Neuron (in vitro differentiated cells): ENCODE measurements around the gene NMNAT1.

Source experiments
- H2AFZ ChIP-seq: one replicate; pipeline ENCODE4 v1.6.1; 2013; ENCODE audit warnings: low read depth, mild to moderate bottlenecking, inconsistent platforms, low read length, moderate library complexity
- H3K27me3 ChIP-seq: one replicate; pipeline ENCODE4 v1.6.1; 2013; ENCODE audit warnings: low read length; ENCODE audit not compliant: insufficient read depth
- H3K36me3 ChIP-seq: one replicate; pipeline ENCODE4 v1.6.1; 2013; ENCODE audit warnings: low read length; ENCODE audit not compliant: insufficient read depth
- H3K4me1 ChIP-seq: one replicate; pipeline ENCODE4 v1.6.1; 2013; ENCODE audit warnings: low read length; ENCODE audit not compliant: insufficient read depth
- H3K4me3 ChIP-seq: 2 replicates; pipeline ENCODE4 v1.5.1; 2013; ENCODE audit warnings: mild to moderate bottlenecking, low read length, moderate library complexity
- H3K9me3 ChIP-seq: one replicate; pipeline ENCODE4 v1.6.1; 2013; ENCODE audit warnings: low read length

NMNAT1 gene

GRCh38 chr1:10032590-10033358, 89.5 kb downstream of the NMNAT1 start, which contains the start of gene UBE4B:
TSS of gene UBE4B (plus strand) at chr1:10032958. CDS start at chr1:10033671, 713 bp downstream.
- H3K36me3 ChIP-seq, result no peaks in the 10 kb centered on the region
- H3K4me3 ChIP-seq, result peak within 1 kb of the TSS; percentile 74
- peak within 1 kb of the TSS; percentile 88 for H2AFZ ChIP-seq
- peaks cover 18% of the 10 kb centered on the region for H3K4me1 ChIP-seq
- H3K27me3 ChIP-seq, result no peaks in the 10 kb centered on the region
- no peaks in the 10 kb centered on the region for H3K9me3 ChIP-seq

- Histone ChIP-seq H3K27me3 (no peaks in the 10 kb centered on the region), H3K4me3 (peak overlapping the region; percentile 74), H3K36me3 (peaks cover 3% of the 10 kb centered on the region), H3K4me1 (peaks cover 18% of the 10 kb centered on the region), H3K9me3 (no peaks in the 10 kb centered on the region), H2AFZ (peak overlapping the region; percentile 22)
These were observed 90.1 kb downstream of the NMNAT1 start for GRCh38 chr1:10033359-10033845.
